ENCODE measurements around the gene LRMDA.

LRMDA gene

GRCh38 chr10:75425291-75426079 is 5.9 kb upstream of the LRMDA start:
- no peak for DNase-seq

GRCh38 chr10:75426880-75427279 is 4.5 kb upstream of the LRMDA start:
- no peak for DNase-seq

GRCh38 chr10:75427951-75428350 is 3.5 kb upstream of the LRMDA start:
- DNase-seq, result no peak

GRCh38 chr10:75428434-75429158 is 2.8 kb upstream of the LRMDA start:
- peak; percentile 23 for DNase-seq

- no peak for DNase-seq
Observed at GRCh38 chr10:75429159-75429827, 2.1 kb upstream of the LRMDA start.

- DNase-seq, result no peak
Observed at GRCh38 chr10:75430000-75430763, 1.2 kb upstream of the LRMDA start.

- no peak for DNase-seq
Observed at GRCh38 chr10:75432176-75432575, 752 bp downstream of the LRMDA start.

- no peak for DNase-seq
Observed at GRCh38 chr10:75432763-75433162, 1.3 kb downstream of the LRMDA start.

- no peak for DNase-seq
Observed at GRCh38 chr10:75433216-75433615, 1.8 kb downstream of the LRMDA start.

GRCh38 chr10:75434291-75434690 is 2.9 kb downstream of the LRMDA start:
- no peak for DNase-seq

- DNase-seq, result no peak
Observed at GRCh38 chr10:75435291-75435690, 3.9 kb downstream of the LRMDA start.

GRCh38 chr10:75436896-75437295 is 5.5 kb downstream of the LRMDA start:
- no peak for DNase-seq

- DNase-seq, result no peak
Observed at GRCh38 chr10:75437693-75438092, 6.3 kb downstream of the LRMDA start.

GRCh38 chr10:75438275-75438674 is 6.9 kb downstream of the LRMDA start:
- no peak for DNase-seq

GRCh38 chr10:75439811-75440210 is 8.4 kb downstream of the LRMDA start:
- no peak for DNase-seq

GRCh38 chr10:75440271-75440793 is 8.9 kb downstream of the LRMDA start:
- no peak for DNase-seq

GRCh38 chr10:75441196-75441595 is 9.8 kb downstream of the LRMDA start:
- no peak for DNase-seq

GRCh38 chr10:75441682-75442081 is 10.3 kb downstream of the LRMDA start:
- DNase-seq, result no peak

GRCh38 chr10:75443362-75443761 is 11.9 kb downstream of the LRMDA start:
- no peak for DNase-seq

- DNase-seq, result no peak
Observed at GRCh38 chr10:75444781-75445386, 13.5 kb downstream of the LRMDA start.

GRCh38 chr10:75446508-75446907 is 15.1 kb downstream of the LRMDA start:
- DNase-seq, result no peak

- DNase-seq, result no peak
Observed at GRCh38 chr10:75448166-75448565, 16.7 kb downstream of the LRMDA start.

Measured in NK-92 treated with Interleukin-12 subunit alpha and Interleukin-12 subunit beta, amount 100 ng/mL, for 24 hours (cell line).